ENCODE data around the gene ZNF384. TPM values are rescaled to one million over a fixed set of nuclear protein-coding genes. Genes with fewer than 3 reads are reported as not detected.

ZNF384 gene
- total RNA-seq, 1 donor from 2014 or later: 15.1 TPM

DNA sequence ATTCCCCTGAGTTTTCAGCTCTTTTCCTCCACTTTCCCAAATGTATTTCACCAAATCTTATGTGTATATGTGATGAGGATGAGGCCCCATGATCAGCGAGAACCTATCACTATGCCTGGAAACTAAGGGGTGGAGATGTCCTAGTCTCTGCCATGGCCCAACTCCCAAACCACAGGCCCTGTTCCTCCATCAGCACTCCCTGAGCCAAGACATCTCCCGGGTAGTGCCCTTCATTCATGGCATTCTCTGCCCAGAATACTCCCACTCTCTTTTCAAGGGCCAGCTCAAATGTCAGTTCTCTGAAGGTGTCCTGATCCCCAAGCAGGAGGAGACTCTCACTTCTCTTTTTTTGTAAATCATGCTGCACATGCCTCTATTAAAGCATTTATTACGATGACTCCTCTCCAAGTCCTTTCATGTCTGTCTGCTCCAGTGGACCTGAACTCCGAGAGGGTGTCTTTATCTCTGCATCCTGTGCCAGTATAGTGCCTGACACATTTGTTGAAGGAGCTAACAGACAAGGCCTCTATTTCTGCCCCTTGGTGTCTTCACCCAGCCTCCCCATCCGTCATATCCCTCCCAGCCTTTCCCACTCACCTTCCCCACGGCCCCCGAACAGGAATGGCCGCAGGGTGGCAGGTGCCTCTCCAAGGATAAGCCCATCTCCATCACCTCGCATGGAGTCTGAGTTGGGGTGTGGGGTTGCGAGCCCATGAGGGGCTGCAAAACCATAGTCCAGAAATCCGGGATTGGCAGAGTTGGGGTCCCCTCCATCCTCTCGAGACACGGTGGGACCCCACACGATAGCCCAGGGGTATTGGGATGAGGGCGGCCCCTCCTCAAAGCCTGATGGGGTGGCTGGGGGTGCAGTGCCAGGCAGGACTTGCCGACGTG lies 7.8 kb upstream of the ZNF384 start:
- Histone ChIP-seq H3K27ac (no peak overlapping the region), H3K9me3 (no peaks in the 10 kb centered on the region), H3K36me3 (peaks cover 0 to 3% of the 10 kb centered on the region in 2 donors), H3K4me3 (no peak overlapping the region), H3K27me3 (no peaks in the 10 kb centered on the region), H3K4me1 (peaks cover 0 to 8% of the 10 kb centered on the region in 2 donors)
- intact Hi-C loops (cut with DNase I): no loop called here
- DNase-seq (ENCODE audit: low spot score in 2 of 2): no peak
- TF ChIP-seq, protein P1, sequence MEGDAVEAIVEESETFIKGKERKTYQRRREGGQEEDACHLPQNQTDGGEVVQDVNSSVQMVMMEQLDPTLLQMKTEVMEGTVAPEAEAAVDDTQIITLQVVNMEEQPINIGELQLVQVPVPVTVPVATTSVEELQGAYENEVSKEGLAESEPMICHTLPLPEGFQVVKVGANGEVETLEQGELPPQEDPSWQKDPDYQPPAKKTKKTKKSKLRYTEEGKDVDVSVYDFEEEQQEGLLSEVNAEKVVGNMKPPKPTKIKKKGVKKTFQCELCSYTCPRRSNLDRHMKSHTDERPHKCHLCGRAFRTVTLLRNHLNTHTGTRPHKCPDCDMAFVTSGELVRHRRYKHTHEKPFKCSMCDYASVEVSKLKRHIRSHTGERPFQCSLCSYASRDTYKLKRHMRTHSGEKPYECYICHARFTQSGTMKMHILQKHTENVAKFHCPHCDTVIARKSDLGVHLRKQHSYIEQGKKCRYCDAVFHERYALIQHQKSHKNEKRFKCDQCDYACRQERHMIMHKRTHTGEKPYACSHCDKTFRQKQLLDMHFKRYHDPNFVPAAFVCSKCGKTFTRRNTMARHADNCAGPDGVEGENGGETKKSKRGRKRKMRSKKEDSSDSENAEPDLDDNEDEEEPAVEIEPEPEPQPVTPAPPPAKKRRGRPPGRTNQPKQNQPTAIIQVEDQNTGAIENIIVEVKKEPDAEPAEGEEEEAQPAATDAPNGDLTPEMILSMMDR (IDR thresholded peaks at IDR 0.05): no peak

DNA sequence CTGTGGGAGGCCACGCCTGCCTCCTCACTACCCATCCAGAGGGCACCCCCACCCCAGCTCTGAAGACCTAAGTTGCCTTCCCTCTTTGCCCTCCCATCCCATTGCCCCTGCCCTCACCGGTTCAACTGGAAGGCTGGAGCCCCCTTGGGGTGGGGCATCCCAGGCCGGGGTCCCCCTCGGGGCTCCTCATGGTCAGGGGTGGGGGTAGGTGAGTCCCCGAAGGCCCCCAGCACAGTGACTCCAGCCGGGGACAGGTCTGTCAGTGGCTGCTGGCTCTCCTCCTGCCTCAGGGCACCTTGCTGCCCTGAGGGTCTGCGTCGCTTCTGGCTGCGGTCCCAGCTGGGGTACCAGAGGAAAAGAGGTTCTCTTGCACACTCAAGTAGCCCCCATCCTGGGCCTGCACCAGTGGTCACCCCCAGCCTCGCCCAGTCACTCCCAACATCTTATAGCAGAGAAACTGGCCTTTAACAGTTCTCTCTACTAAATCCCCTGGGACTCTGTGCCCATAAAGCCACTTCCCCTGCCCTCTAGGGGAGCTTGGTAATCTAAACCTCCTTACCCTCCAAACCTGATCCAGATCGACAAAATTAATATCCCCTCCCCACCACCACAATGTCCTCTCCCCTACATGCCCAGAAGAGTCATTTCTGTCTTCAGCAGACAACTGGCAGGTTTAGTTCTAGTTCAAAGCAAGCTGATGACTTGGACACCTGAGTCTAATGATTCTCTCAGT lies 6.3 kb upstream of the ZNF384 start:
- H3K27me3 ChIP-seq: no peaks in the 10 kb centered on the region
- intact Hi-C loops (cut with DNase I): no loop called here
- no peak for DNase-seq (ENCODE audit: low spot score in 2 of 2)
- H3K4me3 ChIP-seq: no peak overlapping the region
- H3K9me3 ChIP-seq: no peaks in the 10 kb centered on the region
- no peak overlapping the region for H3K27ac ChIP-seq
- H3K4me1 ChIP-seq: peaks cover 0 to 6% of the 10 kb centered on the region in 2 donors
- TF ChIP-seq, protein P1 (IDR thresholded peaks at IDR 0.05): no peak
- H3K36me3 ChIP-seq: peaks cover 0 to 3% of the 10 kb centered on the region in 2 donors

DNA sequence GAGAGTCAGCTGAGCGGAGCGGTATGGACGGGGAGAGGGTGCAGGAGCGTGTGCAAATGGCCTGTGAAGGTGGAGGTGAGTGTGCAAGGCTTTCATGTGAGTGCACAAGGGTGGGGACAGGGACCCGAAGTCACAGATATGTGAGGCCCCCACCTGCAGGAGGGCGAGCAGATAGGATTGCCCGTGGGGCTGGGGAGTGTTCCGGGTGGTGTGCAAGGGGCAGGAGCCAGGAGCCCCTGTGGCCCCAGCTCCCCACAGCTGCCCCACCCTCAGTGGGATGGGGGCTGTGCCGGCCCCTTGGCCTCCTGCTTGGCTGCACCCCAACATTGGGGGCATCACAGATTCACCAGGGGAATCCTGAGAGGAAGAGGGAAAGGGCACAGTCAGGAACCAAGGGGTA lies 5.5 kb upstream of the ZNF384 start:
- no peak overlapping the region for H3K4me3 ChIP-seq
- no peaks in the 10 kb centered on the region for H3K9me3 ChIP-seq
- no peaks in the 10 kb centered on the region for H3K27me3 ChIP-seq
- intact Hi-C loops (cut with DNase I): no loop called here
- no peak overlapping the region for H3K27ac ChIP-seq
- peaks cover 0 to 3% of the 10 kb centered on the region in 2 donors for H3K36me3 ChIP-seq
- no peak for DNase-seq (ENCODE audit: low spot score in 2 of 2)
- peaks cover 0 to 6% of the 10 kb centered on the region in 2 donors for H3K4me1 ChIP-seq
- TF ChIP-seq, protein P1 (IDR thresholded peaks at IDR 0.05): no peak

DNA sequence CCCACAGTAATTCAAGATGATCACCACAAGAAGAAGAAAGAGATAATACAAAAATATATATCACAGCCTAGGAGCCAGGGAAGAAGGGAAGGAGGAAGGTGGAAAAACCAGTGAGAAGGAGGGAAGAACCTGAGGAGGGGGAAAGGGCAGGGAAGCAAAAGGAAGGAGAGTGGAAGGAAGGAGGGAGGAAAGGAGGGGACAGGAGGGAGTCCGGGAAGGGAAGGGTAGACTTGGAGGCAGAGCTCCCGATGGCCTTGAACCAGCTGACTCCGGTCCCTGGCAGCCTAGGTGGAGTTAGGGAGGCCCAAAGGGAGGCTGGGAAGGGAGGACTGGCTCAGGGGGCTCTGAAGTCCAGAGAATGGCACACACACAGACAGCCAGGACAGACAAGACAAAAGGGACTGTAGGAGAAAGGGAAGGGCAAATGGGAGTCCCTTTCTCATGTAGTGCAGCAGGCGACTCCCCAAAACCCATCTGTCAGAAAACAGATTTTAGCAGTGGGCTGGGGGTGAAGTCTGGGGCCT lies 4.7 kb upstream of the ZNF384 start:
- DNase-seq (ENCODE audit: low spot score in 2 of 2): no peak
- no peaks in the 10 kb centered on the region for H3K27me3 ChIP-seq
- H3K4me1 ChIP-seq: peaks cover 0 to 6% of the 10 kb centered on the region in 2 donors
- intact Hi-C loops (cut with DNase I): no loop called here
- no peaks in the 10 kb centered on the region for H3K9me3 ChIP-seq
- peaks cover 0 to 3% of the 10 kb centered on the region in 2 donors for H3K36me3 ChIP-seq
- TF ChIP-seq, protein P1 (IDR thresholded peaks at IDR 0.05): no peak
- no peak overlapping the region for H3K4me3 ChIP-seq
- H3K27ac ChIP-seq: no peak overlapping the region

DNA sequence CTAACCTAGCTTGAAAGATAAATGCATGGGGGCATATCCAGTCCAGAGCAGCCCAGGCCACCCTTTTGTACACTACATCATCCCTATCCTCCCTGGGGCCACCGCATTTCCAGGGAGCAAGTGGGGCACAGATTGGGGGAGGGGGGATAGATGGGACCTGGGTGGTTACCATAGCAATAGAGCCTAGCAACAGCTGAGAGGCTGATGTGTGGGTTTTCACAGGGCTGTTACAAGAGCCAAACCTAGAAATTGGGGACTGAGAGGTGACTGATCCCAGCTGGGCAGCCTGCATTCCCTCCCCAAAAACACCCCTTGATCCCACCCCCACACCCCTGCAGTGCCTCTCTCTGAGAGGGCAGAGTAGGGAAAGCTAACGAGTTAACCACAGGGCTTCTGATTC lies 3.7 kb upstream of the ZNF384 start:
- Histone ChIP-seq H3K9me3 (no peaks in the 10 kb centered on the region), H3K27me3 (no peaks in the 10 kb centered on the region), H3K4me3 (no peak overlapping the region), H3K36me3 (peaks cover 0 to 3% of the 10 kb centered on the region in 2 donors), H3K27ac (no peak overlapping the region), H3K4me1 (peaks cover 7 to 11% of the 10 kb centered on the region in 2 donors)
- TF ChIP-seq, protein P1 (IDR thresholded peaks at IDR 0.05): no peak
- DNase-seq (ENCODE audit: low spot score in 2 of 2): no peak
- intact Hi-C loops (cut with DNase I): no loop called here
